ENCODE measurements around the gene POU2F3. TPM values are rescaled to one million over a fixed set of nuclear protein-coding genes. Genes with fewer than 3 reads are reported as not detected.
A peak's percentile ranks its signal among the peaks of the same experiment; 100 is the strongest.

POU2F3 gene
- total and polyA plus RNA-seq, 2 experiments from 2014 or later = not detected

DNA sequence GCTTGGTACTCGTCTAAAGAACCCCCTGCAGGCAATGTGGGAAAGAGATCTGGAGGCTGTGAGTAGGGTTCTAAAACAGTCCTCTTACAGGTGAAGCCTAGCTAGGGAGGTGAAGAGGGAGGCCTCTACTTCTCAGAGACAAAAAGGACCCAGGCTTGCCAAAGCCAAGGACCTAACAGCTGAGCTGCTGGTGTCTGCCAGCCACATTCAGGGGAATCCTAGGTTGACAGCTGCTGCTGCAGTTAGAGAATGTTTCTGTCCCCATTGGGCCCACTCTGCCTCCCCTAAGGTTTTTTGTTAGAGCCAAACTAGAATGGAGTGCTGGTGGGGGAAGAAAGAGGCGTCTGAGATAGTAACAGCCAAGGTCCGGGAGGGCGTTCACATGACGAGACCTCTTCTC, 58.5 kb downstream of the POU2F3 start:
- no peak overlapping the region for H3K4me2 ChIP-seq (ENCODE audit: unreplicated experiment)
- H3K9me3 ChIP-seq (ENCODE audit: low read depth) = no peaks in the 10 kb centered on the region
- H3K9ac ChIP-seq = no peak overlapping the region
- H3K27ac ChIP-seq = no peak overlapping the region
- TF ChIP-seq EZH2phosphoT487 (IDR thresholded peaks at IDR 0.05; ENCODE audit: insufficient read depth, low read depth) = no peak
- no peak for TF ChIP-seq EZH2 (IDR thresholded peaks at IDR 0.05; ENCODE audit: insufficient read depth, poor library complexity, severe bottlenecking)
- H3K4me1 ChIP-seq (ENCODE audit: insufficient read depth) = no peaks in the 10 kb centered on the region
- H3K27me3 ChIP-seq (replicated peaks; ENCODE audit: insufficient read depth) = peaks cover 28% of the 10 kb centered on the region
- H4K20me1 ChIP-seq (ENCODE audit: insufficient read depth) = no peaks in the 10 kb centered on the region
- no peak overlapping the region for H3K4me3 ChIP-seq
- WGBS, 2 experiments (ENCODE audit: low coverage in 1 of 2, low lambda C conversion rate in 2 of 2, missing lambda C conversion rate in 2 of 2) = 76 to 83% methylated on average over 5 of the region's 5 CpGs
- H3K79me2 ChIP-seq (ENCODE audit: insufficient read depth) = no peaks in the 10 kb centered on the region
- no peaks in the 10 kb centered on the region for H3F3A ChIP-seq (ENCODE audit: insufficient read depth)
- H3K36me3 ChIP-seq (ENCODE audit: low read depth) = no peaks in the 10 kb centered on the region
- in situ Hi-C loops (cut with MboI) = loop anchor here (5.0 kb wide), 2 partner anchors 61 to 126 kb away; no protein-coding TSS in a partner anchor
- H3K9me2 ChIP-seq (ENCODE audit: insufficient read depth) = no peaks in the 10 kb centered on the region
- no peak overlapping the region for H2AFZ ChIP-seq
- DNase-seq = no peak

DNA sequence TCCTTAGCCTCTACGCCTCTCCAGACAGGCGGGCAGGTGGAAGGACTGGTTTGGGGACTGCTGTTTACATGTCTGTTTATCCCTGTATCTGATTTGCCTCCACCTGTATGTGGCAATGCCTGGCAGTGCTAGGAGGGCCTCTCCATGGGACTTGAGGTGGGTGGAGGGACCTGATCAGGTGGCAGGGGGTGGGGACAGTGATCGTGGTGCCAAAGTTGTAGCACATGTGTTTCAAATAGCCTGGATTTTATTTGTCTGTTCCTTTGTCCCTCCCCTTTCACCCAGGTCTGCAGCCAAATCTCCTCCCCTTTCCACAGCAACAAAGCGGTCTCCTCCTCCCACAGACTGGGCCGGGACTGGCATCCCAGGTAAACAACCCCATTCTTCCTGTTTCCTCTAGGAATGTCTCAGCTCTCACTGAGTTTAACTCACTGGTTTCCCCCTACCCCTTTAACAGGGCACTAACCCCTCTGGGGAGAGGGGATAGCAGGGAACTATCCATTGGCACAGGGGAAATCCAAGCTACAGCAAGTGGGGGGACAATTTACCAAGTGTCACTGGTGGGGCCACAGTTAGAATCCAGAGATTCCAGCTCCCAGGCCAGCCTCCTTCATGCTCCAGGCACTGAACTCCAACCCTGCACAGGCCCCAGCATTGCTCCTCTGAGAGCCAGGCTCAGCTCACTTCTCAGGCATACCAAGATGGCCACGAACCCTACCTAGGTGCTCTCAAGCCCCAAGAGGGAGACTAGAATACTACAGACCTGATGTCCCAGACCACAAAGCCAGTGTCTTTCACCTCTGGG, 62.3 kb downstream of the POU2F3 start:
- no peaks in the 10 kb centered on the region for H3K27me3 ChIP-seq (replicated peaks; ENCODE audit: insufficient read depth)
- 42 to 45% methylated on average over 6 of the region's 6 CpGs for WGBS, 2 experiments (ENCODE audit: low coverage in 1 of 2, low lambda C conversion rate in 2 of 2, missing lambda C conversion rate in 2 of 2)
- no peak for DNase-seq
- H3K36me3 ChIP-seq (ENCODE audit: low read depth) = no peaks in the 10 kb centered on the region
- H3K9me2 ChIP-seq (ENCODE audit: insufficient read depth) = no peaks in the 10 kb centered on the region
- no peak overlapping the region for H3K4me2 ChIP-seq (ENCODE audit: unreplicated experiment)
- in situ Hi-C loops (cut with MboI) = no loop called here
- no peak overlapping the region for H3K9ac ChIP-seq
- no peaks in the 10 kb centered on the region for H3K9me3 ChIP-seq (ENCODE audit: low read depth)
- TF ChIP-seq EZH2 (IDR thresholded peaks at IDR 0.05; ENCODE audit: insufficient read depth, poor library complexity, severe bottlenecking) (no peak), EZH2phosphoT487 (IDR thresholded peaks at IDR 0.05; ENCODE audit: insufficient read depth, low read depth) (no peak)
- no peaks in the 10 kb centered on the region for H3F3A ChIP-seq (ENCODE audit: insufficient read depth)
- no peak overlapping the region for H2AFZ ChIP-seq
- no peaks in the 10 kb centered on the region for H4K20me1 ChIP-seq (ENCODE audit: insufficient read depth)
- peaks cover 16% of the 10 kb centered on the region; the same call in 1 of the 2 replicates for H3K4me1 ChIP-seq (ENCODE audit: insufficient read depth)
- H3K4me3 ChIP-seq = no peak overlapping the region
- no peak overlapping the region for H3K27ac ChIP-seq
- H3K79me2 ChIP-seq (ENCODE audit: insufficient read depth) = no peaks in the 10 kb centered on the region

DNA sequence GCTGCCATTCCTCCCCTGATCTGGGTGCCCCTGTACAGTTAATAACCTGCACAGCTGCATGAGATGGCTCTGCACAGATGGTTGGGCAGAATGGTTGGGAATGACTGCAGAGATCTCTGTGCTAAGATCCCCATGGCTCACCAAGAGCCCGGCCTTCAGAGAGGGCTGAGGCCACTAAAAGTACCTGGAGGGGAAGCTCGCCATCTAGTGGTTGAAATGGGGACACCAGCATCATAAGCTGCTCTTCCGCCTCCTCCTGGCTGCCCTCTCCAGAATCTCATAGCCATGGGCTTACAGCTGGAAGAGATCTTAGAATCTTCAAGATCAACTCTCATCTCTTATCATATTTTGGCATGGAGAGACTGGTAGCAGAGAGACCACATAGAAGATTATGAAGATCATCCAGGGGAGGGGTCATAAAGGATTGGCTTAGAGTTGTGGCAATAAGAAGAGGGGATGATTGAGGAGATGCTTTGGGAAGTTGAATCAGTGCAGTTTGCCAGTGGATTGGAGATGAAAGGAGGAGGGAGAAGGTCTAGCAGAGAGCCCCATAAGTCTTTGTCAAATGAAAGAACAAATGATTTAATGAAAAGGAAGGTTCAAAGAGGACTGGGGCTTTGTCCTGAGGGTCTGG, 63.2 kb downstream of the POU2F3 start:
- in situ Hi-C loops (cut with MboI) = no loop called here
- Histone ChIP-seq H2AFZ (no peak overlapping the region), H3K79me2 (ENCODE audit: insufficient read depth) (no peaks in the 10 kb centered on the region), H3F3A (ENCODE audit: insufficient read depth) (no peaks in the 10 kb centered on the region), H3K4me3 (no peak overlapping the region), H3K4me1 (ENCODE audit: insufficient read depth) (peaks cover 16% of the 10 kb centered on the region; the same call in 1 of the 2 replicates), H3K9ac (no peak overlapping the region), H3K36me3 (ENCODE audit: low read depth) (no peaks in the 10 kb centered on the region), H3K9me3 (ENCODE audit: low read depth) (no peaks in the 10 kb centered on the region), H3K27ac (no peak overlapping the region), H3K9me2 (ENCODE audit: insufficient read depth) (no peaks in the 10 kb centered on the region), H3K27me3 (replicated peaks; ENCODE audit: insufficient read depth) (no peaks in the 10 kb centered on the region), H4K20me1 (ENCODE audit: insufficient read depth) (no peaks in the 10 kb centered on the region), H3K4me2 (ENCODE audit: unreplicated experiment) (no peak overlapping the region)
- 17 to 26% methylated on average over 3 of the region's 3 CpGs for WGBS, 2 experiments (ENCODE audit: low coverage in 1 of 2, low lambda C conversion rate in 2 of 2, missing lambda C conversion rate in 2 of 2)
- DNase-seq = peak; percentile 87
- TF ChIP-seq EZH2phosphoT487 (IDR thresholded peaks at IDR 0.05; ENCODE audit: insufficient read depth, low read depth) = no peak
- TF ChIP-seq EZH2 (IDR thresholded peaks at IDR 0.05; ENCODE audit: insufficient read depth, poor library complexity, severe bottlenecking) = no peak

DNA sequence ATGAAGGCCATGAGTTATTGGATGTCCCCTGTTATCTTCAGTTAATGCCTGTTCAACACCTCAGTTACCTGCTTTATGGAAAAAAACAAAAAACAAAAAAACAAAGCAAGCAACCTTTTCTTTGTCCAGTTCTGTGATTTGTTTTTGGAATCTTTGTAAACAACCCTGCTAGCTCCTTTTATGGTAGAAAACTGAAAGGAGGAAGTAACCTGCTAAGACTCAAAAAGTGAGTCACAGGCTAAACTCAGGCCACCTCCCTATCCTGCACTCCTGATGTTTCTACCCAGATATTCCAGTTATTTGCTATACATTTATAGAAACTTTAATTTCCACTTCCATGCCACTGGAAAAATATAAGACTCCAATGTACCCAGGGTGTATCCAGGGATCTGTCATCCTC, 64.6 kb downstream of the POU2F3 start:
- Histone ChIP-seq H3K4me3 (no peak overlapping the region), H3K9me3 (ENCODE audit: low read depth) (no peaks in the 10 kb centered on the region), H3K27me3 (replicated peaks; ENCODE audit: insufficient read depth) (no peaks in the 10 kb centered on the region), H3K79me2 (ENCODE audit: insufficient read depth) (no peaks in the 10 kb centered on the region), H3K9me2 (ENCODE audit: insufficient read depth) (no peaks in the 10 kb centered on the region), H3K9ac (no peak overlapping the region), H3K4me1 (ENCODE audit: insufficient read depth) (peaks cover 16% of the 10 kb centered on the region; the same call in 1 of the 2 replicates), H2AFZ (no peak overlapping the region), H3K4me2 (ENCODE audit: unreplicated experiment) (no peak overlapping the region), H3F3A (ENCODE audit: insufficient read depth) (no peaks in the 10 kb centered on the region), H4K20me1 (ENCODE audit: insufficient read depth) (no peaks in the 10 kb centered on the region), H3K27ac (no peak overlapping the region), H3K36me3 (ENCODE audit: low read depth) (no peaks in the 10 kb centered on the region)
- TF ChIP-seq EZH2 (IDR thresholded peaks at IDR 0.05; ENCODE audit: insufficient read depth, poor library complexity, severe bottlenecking) (no peak), EZH2phosphoT487 (IDR thresholded peaks at IDR 0.05; ENCODE audit: insufficient read depth, low read depth) (no peak)
- peak; percentile 49 for DNase-seq
- in situ Hi-C loops (cut with MboI) = no loop called here
